HepG2 (cell line): Measurements from ENCODE around the gene MAIP1. TPM values are rescaled to one million over a fixed set of nuclear protein-coding genes. Genes with fewer than 3 reads are reported as not detected.

Experiments used
- ATAC-seq: fragments of 200-7000 bp; cut with Tn5 transposase; 3 replicates; pipeline ENCODE4 v1.9.1; 2020; ENCODE audit warnings: mild to moderate bottlenecking, moderate library complexity
- BruUV-seq: library from RNA; stranded (reverse); fragments of 400-500 nt; replicated peaks from 2 replicates; lab custom pipeline; 2021; lab: Mats Ljungman, UMichigan
- CTCF ChIA-PET: fragments of 300-600 bp; formaldehyde crosslinking; extraction: SDS; loops from one replicate; lab custom pipeline; 2021; ENCODE audit warnings: low total read pairs, inconsistent platforms, low intra/inter-chr PET ratio; lab: Yijun Ruan, JAX
- POLR2A ChIA-PET: fragments of 350-600 bp; sonication (Branson Sonifier 250); formaldehyde crosslinking; loops from one replicate; lab custom pipeline; 2020; ENCODE audit warnings: antibody characterized with exemption, inconsistent platforms; lab: Yijun Ruan, JAX
- DNase-seq: peaks from one replicate; pipeline ENCODE4 v3.0.0-alpha.2; 2015; ENCODE audit warnings: low spot score
- FAIRE-seq: peaks from 3 replicates; lab custom pipeline; 2011; peaks lifted over from hg19 to GRCh38; lab: Jason Lieb, UNC
- H2AFZ ChIP-seq: one replicate; pipeline ENCODE4 v1.6.1; 2011; ENCODE audit warnings: low read length, inconsistent platforms
- H3K27ac ChIP-seq: fragments of 300-600 bp; 3 replicates; pipeline ENCODE4 v1.8.0; 2011; ENCODE audit warnings: mixed run types, mild to moderate bottlenecking, mixed read lengths, low read length, inconsistent platforms; ENCODE audit not compliant: insufficient read depth; ENCODE audit errors: extremely low read length
- H3K27me3 ChIP-seq, 2 experiments: fragments of 200-600 bp in 1 of 2; 2 replicates in 1 of 2; 3 replicates in 1 of 2; pipeline versions ENCODE4 v1.6.0 to v1.8.0; 2011; ENCODE audit warnings: low read length in 2 of 2, mild to moderate bottlenecking in 2 of 2, moderate library complexity in 2 of 2, inconsistent platforms in 1 of 2; ENCODE audit not compliant: insufficient read depth in 2 of 2, control insufficient read depth in 1 of 2
- H3K36me3 ChIP-seq, 2 experiments: fragments of 200-600 bp in 1 of 2; replicated peaks in 1 of 2; 2 replicates in 1 of 2; 3 replicates in 1 of 2; pipeline versions ENCODE4 v1.5.1 to v1.8.0; 2011; ENCODE audit warnings: low read length in 2 of 2, inconsistent platforms in 1 of 2; ENCODE audit not compliant: insufficient read depth in 2 of 2, control insufficient read depth in 1 of 2
- H3K4me1 ChIP-seq: 2 replicates; pipeline ENCODE4 v1.5.1; 2012; ENCODE audit warnings: low read length, inconsistent platforms; ENCODE audit not compliant: insufficient read depth
- H3K4me2 ChIP-seq: 2 replicates; pipeline ENCODE4 v1.6.0; 2011; ENCODE audit warnings: low read depth, low read length, inconsistent platforms
- H3K4me3 ChIP-seq, 3 experiments: fragments of 200-600 bp in 1 of 3; sonication (generic), shearing (Covaris generic) in 1 of 3; replicated peaks in 1 of 3; 2 replicates each; pipeline ENCODE4 v1.5.1; 2011 to 2016; ENCODE audit warnings: low read length in 3 of 3, inconsistent platforms in 2 of 3, low read depth in 2 of 3, mild to moderate bottlenecking in 2 of 3, control low read depth in 1 of 3, mixed read lengths in 1 of 3; ENCODE audit not compliant: insufficient read depth in 1 of 3
- H3K79me2 ChIP-seq: one replicate; pipeline ENCODE4 v1.6.1; 2011; ENCODE audit warnings: low read length, inconsistent platforms; ENCODE audit not compliant: insufficient read depth
- H3K9ac ChIP-seq: 2 replicates; pipeline ENCODE4 v1.6.0; 2011; ENCODE audit warnings: mild to moderate bottlenecking, low read depth, low read length, inconsistent platforms; ENCODE audit not compliant: insufficient read depth
- H3K9me3 ChIP-seq: 2 replicates; pipeline ENCODE4 v1.5.1; 2012; ENCODE audit warnings: mild to moderate bottlenecking, low read length
- H4K20me1 ChIP-seq: 2 replicates; pipeline ENCODE4 v1.6.0; 2011; ENCODE audit warnings: inconsistent platforms, mild to moderate bottlenecking, low read length, moderate library complexity; ENCODE audit not compliant: insufficient read depth
- ETV5 ChIP-seq: IDR thresholded peaks from 2 replicates; pipeline ENCODE4 v1.6.1; 2018; ENCODE audit warnings: missing biosample characterization, missing genetic modification reagents, inconsistent platforms, borderline replicate concordance
- GATAD2A ChIP-seq: IDR thresholded peaks from 2 replicates; pipeline ENCODE4 v1.6.1; 2016
- JUN ChIP-seq: sonication (generic); formaldehyde crosslinking; IDR thresholded peaks from 2 replicates; pipeline ENCODE4 v1.4.0; 2020; ENCODE audit warnings: mild to moderate bottlenecking, missing genetic modification reagents
- KLF9 ChIP-seq: IDR thresholded peaks from 2 replicates; pipeline ENCODE4 v1.6.1; 2016; ENCODE audit warnings: low read depth
- KMT2A ChIP-seq: sonication (generic); formaldehyde crosslinking; IDR thresholded peaks from 2 replicates; pipeline ENCODE4 v1.4.0; 2020; ENCODE audit warnings: missing genetic modification reagents
- POLR2G ChIP-seq: fragments of 200-400 bp; formaldehyde crosslinking; IDR thresholded peaks from 2 replicates; pipeline ENCODE4 v1.6.1; 2018; ENCODE audit warnings: mild to moderate bottlenecking, low read depth, low read length, moderate library complexity
- SMAD1 ChIP-seq: sonication (generic); formaldehyde crosslinking; IDR thresholded peaks from 2 replicates; pipeline ENCODE4 v1.4.0; 2020; ENCODE audit warnings: missing genetic modification reagents, low read depth, mild to moderate bottlenecking, borderline replicate concordance
- SNRNP70 ChIP-seq: fragments of 200-400 bp; formaldehyde crosslinking; IDR thresholded peaks from 2 replicates; pipeline ENCODE4 v1.6.1; 2017; ENCODE audit warnings: mild to moderate bottlenecking, low read depth, low read length, moderate library complexity
- ZNF251 ChIP-seq: sonication (generic); formaldehyde crosslinking; IDR thresholded peaks from 2 replicates; pipeline ENCODE4 v1.9.0; 2021; ENCODE audit warnings: mild to moderate bottlenecking, missing genetic modification reagents
- ZNF292 ChIP-seq: sonication (generic); formaldehyde crosslinking; IDR thresholded peaks from 2 replicates; pipeline ENCODE4 v1.8.1; 2022; ENCODE audit warnings: mild to moderate bottlenecking, low read depth, missing genetic modification reagents, borderline replicate concordance
- WGBS: methylation state at CpG from one replicate; pipeline ENCODE4 v1.1.6; 2017; ENCODE audit warnings: low lambda C conversion rate; 5-methylcytosine and 5-hydroxymethylcytosine counted together
- in situ Hi-C: cut with HindIII; loops from 2 replicates; pipeline ENCODE4 v1.10.0; 2017; ENCODE audit warnings: low pct_unique_long_range_greater_than_20kb; ENCODE audit not compliant: extremely low pct_ligation_motif_present
- intact Hi-C: fragments of 100-400 bp; cut with micrococcal nuclease; formaldehyde crosslinking; loops from one replicate; pipeline ENCODE4 v1.10.0; 2022; ENCODE audit not compliant: unreplicated experiment
- polyA plus RNA-seq, 8 experiments: library from polyadenylated mRNA; depleted of rRNA in 3 of 8; stranded (reverse) in 7 of 8; unstranded in 1 of 8; fragments of >200 nt; fragmentation: Illumina TruSeq in 4 of 8; extraction: Trizol in 4 of 8; gene quantifications; 2 replicates each; pipeline versions ENCODE4 v1.2.1 to v1.2.3, GENCODE V29; 2011 to 2016; ENCODE audit warnings: low read depth in 4 of 8, missing spikeins in 1 of 8, mixed read lengths in 1 of 8; ENCODE audit not compliant: insufficient read depth in 1 of 8
- total RNA-seq, 5 experiments: library from RNA; depleted of rRNA; stranded (reverse); fragments of >200 nt; fragmentation: Illumina TruSeq; extraction: Trizol; gene quantifications; 2 replicates each; pipeline ENCODE4 v1.2.3, GENCODE V29; 2016; ENCODE audit warnings: low read depth in 1 of 5
- TF ChIP-seq, protein P1 (sequence below): sonication (generic); formaldehyde crosslinking; IDR thresholded peaks from 2 replicates; pipeline ENCODE4 v1.4.0; 2020; ENCODE audit warnings: mild to moderate bottlenecking, missing genetic modification reagents
- TF ChIP-seq, protein P2 (sequence below): sonication (generic); formaldehyde crosslinking; IDR thresholded peaks from 2 replicates; pipeline ENCODE4 v1.4.0; 2020; ENCODE audit warnings: mild to moderate bottlenecking, missing genetic modification reagents
- TF ChIP-seq, protein P3 (sequence below): sonication (generic); formaldehyde crosslinking; IDR thresholded peaks from 2 replicates; pipeline ENCODE4 v1.8.0; 2022; ENCODE audit warnings: mild to moderate bottlenecking, missing genetic modification reagents

Gene MAIP1
- total and polyA plus RNA-seq, 2 of the 13 experiments (the other 11 are each of a cell fraction or from before 2014, with no cell fraction given), result 22.3 to 72.9 TPM

DNA sequence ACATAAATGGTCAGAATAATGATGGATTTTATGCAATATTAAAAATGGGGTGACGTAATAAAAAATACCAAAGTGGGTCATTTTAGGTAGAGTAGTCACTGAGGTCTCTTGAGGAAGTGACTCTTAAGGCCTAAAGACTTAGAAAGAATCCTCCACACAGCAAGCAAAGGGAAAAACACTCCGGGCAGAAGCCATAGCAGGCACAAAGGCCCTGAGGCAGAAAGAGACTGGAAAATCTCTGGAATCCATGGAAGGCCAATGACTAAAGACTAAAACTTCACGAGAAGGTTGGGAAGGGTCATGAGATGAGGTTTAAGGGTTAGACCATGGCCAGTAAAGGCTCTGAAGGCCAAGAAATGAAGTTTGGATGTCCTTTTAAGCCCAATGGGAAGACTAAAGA lies 36.9 kb downstream of the MAIP1 start:
- H3K9ac ChIP-seq, result no peak overlapping the region
- peaks cover 9% of the 10 kb centered on the region; the same call in 1 of the 2 replicates for H3K4me1 ChIP-seq
- TF ChIP-seq ZNF251 (CRISPR knock-in tag), result no peak
- TF ChIP-seq POLR2G, result no peak
- TF ChIP-seq ZNF292 (CRISPR knock-in tag), result no peak
- no peak for TF ChIP-seq ETV5 (CRISPR knock-in tag)
- no peak for TF ChIP-seq SMAD1
- TF ChIP-seq, protein P1, sequence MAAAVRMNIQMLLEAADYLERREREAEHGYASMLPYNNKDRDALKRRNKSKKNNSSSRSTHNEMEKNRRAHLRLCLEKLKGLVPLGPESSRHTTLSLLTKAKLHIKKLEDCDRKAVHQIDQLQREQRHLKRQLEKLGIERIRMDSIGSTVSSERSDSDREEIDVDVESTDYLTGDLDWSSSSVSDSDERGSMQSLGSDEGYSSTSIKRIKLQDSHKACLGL (CRISPR knock-in tag), result no peak
- no peak for TF ChIP-seq JUN (CRISPR knock-in tag)
- TF ChIP-seq, protein P2, sequence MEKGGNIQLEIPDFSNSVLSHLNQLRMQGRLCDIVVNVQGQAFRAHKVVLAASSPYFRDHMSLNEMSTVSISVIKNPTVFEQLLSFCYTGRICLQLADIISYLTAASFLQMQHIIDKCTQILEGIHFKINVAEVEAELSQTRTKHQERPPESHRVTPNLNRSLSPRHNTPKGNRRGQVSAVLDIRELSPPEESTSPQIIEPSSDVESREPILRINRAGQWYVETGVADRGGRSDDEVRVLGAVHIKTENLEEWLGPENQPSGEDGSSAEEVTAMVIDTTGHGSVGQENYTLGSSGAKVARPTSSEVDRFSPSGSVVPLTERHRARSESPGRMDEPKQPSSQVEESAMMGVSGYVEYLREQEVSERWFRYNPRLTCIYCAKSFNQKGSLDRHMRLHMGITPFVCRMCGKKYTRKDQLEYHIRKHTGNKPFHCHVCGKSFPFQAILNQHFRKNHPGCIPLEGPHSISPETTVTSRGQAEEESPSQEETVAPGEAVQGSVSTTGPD (CRISPR knock-in tag), result no peak
- no peak for TF ChIP-seq KLF9 (CRISPR knock-in tag)
- TF ChIP-seq, protein P3, sequence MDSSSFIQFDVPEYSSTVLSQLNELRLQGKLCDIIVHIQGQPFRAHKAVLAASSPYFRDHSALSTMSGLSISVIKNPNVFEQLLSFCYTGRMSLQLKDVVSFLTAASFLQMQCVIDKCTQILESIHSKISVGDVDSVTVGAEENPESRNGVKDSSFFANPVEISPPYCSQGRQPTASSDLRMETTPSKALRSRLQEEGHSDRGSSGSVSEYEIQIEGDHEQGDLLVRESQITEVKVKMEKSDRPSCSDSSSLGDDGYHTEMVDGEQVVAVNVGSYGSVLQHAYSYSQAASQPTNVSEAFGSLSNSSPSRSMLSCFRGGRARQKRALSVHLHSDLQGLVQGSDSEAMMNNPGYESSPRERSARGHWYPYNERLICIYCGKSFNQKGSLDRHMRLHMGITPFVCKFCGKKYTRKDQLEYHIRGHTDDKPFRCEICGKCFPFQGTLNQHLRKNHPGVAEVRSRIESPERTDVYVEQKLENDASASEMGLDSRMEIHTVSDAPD (CRISPR knock-in tag), result no peak
- TF ChIP-seq GATAD2A, result no peak
- no peak for TF ChIP-seq SNRNP70
- no peak for TF ChIP-seq KMT2A (CRISPR knock-in tag)
- no peak overlapping the region for H3K4me2 ChIP-seq
- H3K9me3 ChIP-seq, result no peaks in the 10 kb centered on the region
- H3K36me3 ChIP-seq, result no peaks in the 10 kb centered on the region
- no peak for DNase-seq
- no TSS peak for BruUV-seq
- H3K27me3 ChIP-seq, result peaks cover 0 to 5% of the 10 kb centered on the region in 2 experiments; a peak in 2 of 5 replicates
- 42% methylated on average over 3 of the region's 3 CpGs for WGBS
- in situ Hi-C loops (no loop called here), intact Hi-C loops (no loop called here)
- POLR2A ChIA-PET, result no interaction called here
- H3K79me2 ChIP-seq, result no peaks in the 10 kb centered on the region
- CTCF ChIA-PET, result no interaction called here
- H2AFZ ChIP-seq, result no peak overlapping the region
- no peaks in the 10 kb centered on the region for H4K20me1 ChIP-seq
- no peak for FAIRE-seq
- ATAC-seq, result no peak
- H3K27ac ChIP-seq, result no peak overlapping the region
- H3K4me3 ChIP-seq, result no peak overlapping the region
